Measurements from ENCODE around the gene SPATA22. TPM values are rescaled to one million over a fixed set of nuclear protein-coding genes. Genes with fewer than 3 reads are reported as not detected.

SPATA22 gene
- total RNA-seq, 2 donors from 2014 or later: not detected

- Histone ChIP-seq H3K9me3 (ENCODE audit: control insufficient read depth, low read length) (no peaks in the 10 kb centered on the region), H3K27ac (ENCODE audit: low read depth, low read length) (no peak within 1 kb of the TSS), H3K4me3 (ENCODE audit: low read length) (no peak within 1 kb of the TSS), H3K27me3 (ENCODE audit: control insufficient read depth, insufficient read depth, low read length, poor library complexity, severe bottlenecking) (no peaks in the 10 kb centered on the region), H3K9ac (ENCODE audit: extremely low read depth, low read length, poor library complexity, severe bottlenecking) (no peak within 1 kb of the TSS), H3K4me1 (ENCODE audit: control insufficient read depth, insufficient read depth, low read length) (no peaks in the 10 kb centered on the region), H3K36me3 (ENCODE audit: control insufficient read depth, insufficient read depth, low read length) (no peaks in the 10 kb centered on the region)
- DNase-seq: no peak
- Mint-ChIP-seq H3K4me1 (no peaks in the 10 kb centered on the region), H3K27ac (no peak within 1 kb of the TSS), H3K36me3 (ENCODE audit: low read depth) (no peaks in the 10 kb centered on the region), H3K9me3 (no peaks in the 10 kb centered on the region), H3K4me3 (no peak within 1 kb of the TSS), H3K27me3 (ENCODE audit: insufficient read depth) (no peaks in the 10 kb centered on the region)
- TF ChIP-seq CTCF (conservative IDR thresholded peaks at IDR 0.05): no peak
- 84 to 90% methylated on average over 7 of the region's 7 CpGs for WGBS, 2 experiments (ENCODE audit: insufficient coverage in 1 of 2, insufficient read length in 1 of 2)
Measured at GRCh38 chr17:3475812-3476610, 4.4 kb upstream of the SPATA22 start, which contains the start of gene ASPA. Gene ASPA, plus strand, starts transcription at chr17:3475997. Its CDS starts 163 bp downstream, at chr17:3476160.

GRCh38 chr17:3475251-3475685 is 3.6 kb upstream of the SPATA22 start:
- H3K36me3 Mint-ChIP-seq (ENCODE audit: low read depth): no peaks in the 10 kb centered on the region
- no peak overlapping the region for H3K27ac Mint-ChIP-seq
- H3K4me3 ChIP-seq (ENCODE audit: low read length): no peak overlapping the region
- no peaks in the 10 kb centered on the region for H3K9me3 ChIP-seq (ENCODE audit: control insufficient read depth, low read length)
- 92 to 100% methylated on average over 3 to 4 of the region's 4 CpGs for WGBS, 2 experiments (ENCODE audit: insufficient coverage in 1 of 2, insufficient read length in 1 of 2)
- no peaks in the 10 kb centered on the region for H3K4me1 ChIP-seq (ENCODE audit: control insufficient read depth, insufficient read depth, low read length)
- H3K27ac ChIP-seq (ENCODE audit: low read depth, low read length): no peak overlapping the region
- no peaks in the 10 kb centered on the region for H3K27me3 Mint-ChIP-seq (ENCODE audit: insufficient read depth)
- H3K9ac ChIP-seq (ENCODE audit: extremely low read depth, low read length, poor library complexity, severe bottlenecking): no peak overlapping the region
- H3K27me3 ChIP-seq (ENCODE audit: control insufficient read depth, insufficient read depth, low read length, poor library complexity, severe bottlenecking): no peaks in the 10 kb centered on the region
- H3K4me3 Mint-ChIP-seq: no peak overlapping the region
- no peak for DNase-seq
- no peaks in the 10 kb centered on the region for H3K36me3 ChIP-seq (ENCODE audit: control insufficient read depth, insufficient read depth, low read length)
- H3K9me3 Mint-ChIP-seq: no peaks in the 10 kb centered on the region
- H3K4me1 Mint-ChIP-seq: no peaks in the 10 kb centered on the region
- TF ChIP-seq CTCF (conservative IDR thresholded peaks at IDR 0.05): no peak

DNA sequence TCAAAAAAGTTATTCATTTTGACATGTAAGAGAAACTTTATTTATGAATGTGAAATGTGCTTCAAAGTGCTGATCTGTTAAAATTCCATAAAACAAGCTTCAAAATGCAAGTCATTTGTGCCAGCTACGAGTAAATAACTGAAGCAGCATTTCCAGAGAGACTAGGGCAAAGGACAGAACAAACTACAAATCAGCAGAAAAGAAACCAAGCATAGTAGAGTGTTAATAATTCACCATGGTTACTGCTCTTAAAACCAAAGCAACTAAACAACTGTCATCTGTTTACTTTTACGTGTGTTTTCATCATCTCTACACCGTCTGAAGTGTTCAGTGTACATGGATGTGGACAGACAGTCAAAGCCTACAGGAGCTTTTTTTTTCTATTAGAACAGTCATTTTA is 2.6 kb upstream of the SPATA22 start:
- H3K27ac Mint-ChIP-seq: no peak overlapping the region
- Histone ChIP-seq H3K36me3 (ENCODE audit: control insufficient read depth, insufficient read depth, low read length) (no peaks in the 10 kb centered on the region), H3K9me3 (ENCODE audit: control insufficient read depth, low read length) (no peaks in the 10 kb centered on the region), H3K9ac (ENCODE audit: extremely low read depth, low read length, poor library complexity, severe bottlenecking) (no peak overlapping the region), H3K4me3 (ENCODE audit: low read length) (no peak overlapping the region), H3K27me3 (ENCODE audit: control insufficient read depth, insufficient read depth, low read length, poor library complexity, severe bottlenecking) (no peaks in the 10 kb centered on the region), H3K4me1 (ENCODE audit: control insufficient read depth, insufficient read depth, low read length) (no peaks in the 10 kb centered on the region), H3K27ac (ENCODE audit: low read depth, low read length) (no peak overlapping the region)
- no peaks in the 10 kb centered on the region for H3K9me3 Mint-ChIP-seq
- TF ChIP-seq CTCF (conservative IDR thresholded peaks at IDR 0.05): no peak
- 77 to 82% methylated on average over 1 to 3 of the region's 3 CpGs for WGBS, 2 experiments (ENCODE audit: insufficient coverage in 1 of 2, insufficient read length in 1 of 2)
- DNase-seq: no peak
- H3K4me3 Mint-ChIP-seq: no peak overlapping the region
- no peaks in the 10 kb centered on the region for H3K27me3 Mint-ChIP-seq (ENCODE audit: insufficient read depth)
- H3K36me3 Mint-ChIP-seq (ENCODE audit: low read depth): no peaks in the 10 kb centered on the region
- H3K4me1 Mint-ChIP-seq: no peaks in the 10 kb centered on the region

All from endodermal cell (in vitro differentiated cells).